HG02840 (cell line): ENCODE measurements around the gene ZNF830.
"Not testable (repeated sequence)": the region's sequence is repeated elsewhere in the genome, so short reads cannot be mapped to it uniquely, and the experiment has no call there.

ENCODE experiments used
- ATAC-seq: cut with Tn5 transposase; IDR thresholded peaks from one replicate; pipeline ENCODE4 v1.9.1; 2021; ENCODE audit warnings: mild to moderate bottlenecking, moderate library complexity, moderate number of reproducible peaks; ENCODE audit not compliant: unreplicated experiment, low FRiP score

ZNF830 gene

DNA sequence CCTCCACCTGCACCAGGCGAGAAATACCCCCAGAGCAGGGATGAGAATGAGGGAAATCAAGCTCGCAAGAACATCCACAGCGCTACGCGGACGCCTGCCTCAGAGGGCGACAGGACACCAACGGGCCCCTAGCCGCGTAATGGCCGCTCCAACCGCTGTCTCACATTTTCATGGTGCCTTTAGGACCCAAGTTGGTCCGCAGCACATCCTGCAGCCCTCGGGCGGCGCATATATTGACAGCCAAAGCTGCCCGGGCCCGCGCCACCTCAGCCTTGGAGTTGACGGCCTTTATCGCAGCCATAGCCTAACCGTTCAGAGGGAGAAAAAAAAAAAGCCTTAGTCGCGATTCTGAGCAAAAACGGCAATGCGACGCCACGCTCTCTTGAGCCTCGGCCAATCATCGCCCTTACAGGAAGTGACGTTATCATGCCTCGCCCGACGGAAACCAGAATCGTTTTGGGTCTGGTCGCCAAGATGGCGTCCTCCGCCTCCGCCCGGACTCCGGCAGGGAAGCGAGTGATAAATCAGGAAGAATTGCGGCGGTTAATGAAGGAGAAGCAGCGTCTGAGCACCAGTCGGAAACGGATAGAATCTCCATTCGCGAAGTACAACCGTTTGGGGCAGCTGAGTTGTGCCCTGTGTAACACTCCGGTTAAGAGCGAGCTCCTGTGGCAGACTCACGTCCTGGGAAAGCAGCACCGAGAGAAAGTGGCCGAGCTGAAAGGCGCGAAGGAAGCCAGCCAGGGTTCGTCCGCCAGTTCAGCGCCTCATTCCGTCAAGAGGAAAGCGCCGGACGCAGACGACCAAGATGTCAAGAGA, at the start of gene ZNF830, which contains the start of gene CCT6B:
Gene ZNF830 (plus strand): TSS at position 448 of the 819 bp plus-strand sequence. CDS start 27 bp downstream, at position 475.
Gene CCT6B (minus strand): TSS at position 368 of the 819 bp plus-strand sequence. CDS start 67 bp downstream, at position 301.
- ATAC-seq: peak; percentile 97

DNA sequence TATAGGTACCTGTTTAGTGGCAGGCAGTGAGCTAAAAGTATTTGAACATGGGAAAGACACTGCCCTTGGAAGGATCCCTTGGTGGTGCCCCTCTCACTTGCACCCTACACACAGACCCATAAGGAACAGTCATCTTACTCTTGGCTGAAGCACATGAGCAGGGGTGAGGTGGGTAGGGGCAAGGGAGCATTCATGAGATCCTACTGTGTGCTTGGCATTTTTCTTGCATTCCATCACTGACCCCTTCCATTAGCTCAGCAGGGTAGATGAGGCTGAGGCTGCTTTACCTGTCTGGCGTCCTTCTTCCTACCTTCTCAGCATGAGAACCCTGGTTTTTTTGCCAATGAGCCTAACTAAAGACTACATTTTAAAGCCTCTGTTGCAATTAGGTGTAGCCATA, 48.3 kb upstream of the ZNF830 start:
- no peak for ATAC-seq

DNA sequence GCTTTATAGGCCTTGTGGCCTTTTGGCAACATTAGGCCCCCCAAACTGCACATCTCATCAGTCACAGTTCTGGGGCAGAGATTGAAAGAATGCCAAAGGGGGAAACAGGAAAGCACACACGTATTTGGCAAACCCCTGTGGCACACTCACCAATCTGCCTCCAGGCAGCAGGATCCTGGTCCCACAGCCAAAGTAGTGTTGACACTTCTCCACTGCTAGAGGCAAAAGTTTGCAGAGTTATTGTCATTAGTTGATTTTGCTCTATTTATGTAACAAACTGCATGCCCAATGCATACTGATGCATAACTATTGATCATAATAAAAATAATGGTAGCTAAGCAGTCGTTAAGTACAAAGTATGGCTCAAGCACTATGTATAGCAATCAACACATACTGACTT, 45.2 kb upstream of the ZNF830 start:
- ATAC-seq: no peak

- no peak for ATAC-seq
Observed at GRCh38 chr17:34917381-34917780, 44.0 kb upstream of the ZNF830 start.

- no peak for ATAC-seq
Observed at GRCh38 chr17:34920676-34921075, 40.7 kb upstream of the ZNF830 start.

DNA sequence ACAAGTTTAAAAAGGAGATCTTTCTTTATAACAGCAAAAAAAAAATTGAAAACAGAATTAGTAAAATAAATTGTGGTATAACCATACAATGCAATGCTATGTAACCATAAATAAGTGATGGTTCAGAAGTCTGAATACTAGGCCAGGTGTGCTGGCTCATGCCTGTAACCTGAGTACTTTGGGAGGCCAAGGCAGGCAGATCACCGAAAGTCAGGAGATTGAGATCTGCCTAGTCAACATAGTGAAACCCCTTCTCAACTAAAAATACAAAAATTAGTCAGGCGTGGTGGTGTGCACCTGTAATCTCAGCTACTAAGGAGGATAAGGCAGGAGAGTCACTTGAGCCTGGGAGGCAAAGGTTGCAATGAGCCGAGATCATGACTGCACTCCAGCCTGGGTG, 34.7 kb upstream of the ZNF830 start:
- no peak for ATAC-seq

DNA sequence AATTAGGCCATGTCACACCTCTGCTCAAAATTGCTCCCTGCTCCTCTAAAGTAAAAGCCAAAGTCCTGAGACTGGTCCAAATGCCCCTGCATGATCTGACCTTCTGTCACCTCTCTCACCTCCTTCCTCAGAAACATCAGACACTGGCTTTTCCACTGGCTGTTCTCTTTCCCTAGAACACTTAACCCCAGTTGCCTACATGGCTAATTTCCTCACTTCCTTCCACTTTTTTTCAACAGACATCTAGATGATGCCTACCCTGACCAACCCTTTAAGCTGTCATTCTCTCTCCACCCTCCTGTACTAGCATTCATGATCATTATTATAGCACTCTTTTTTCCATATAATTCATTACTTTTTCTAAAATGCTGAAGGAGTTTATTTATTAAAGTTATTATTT, 31.1 kb upstream of the ZNF830 start:
- ATAC-seq: no peak

- ATAC-seq: not testable (repeated sequence)
Observed at GRCh38 chr17:34950780-34951179, 10.6 kb upstream of the ZNF830 start.

DNA sequence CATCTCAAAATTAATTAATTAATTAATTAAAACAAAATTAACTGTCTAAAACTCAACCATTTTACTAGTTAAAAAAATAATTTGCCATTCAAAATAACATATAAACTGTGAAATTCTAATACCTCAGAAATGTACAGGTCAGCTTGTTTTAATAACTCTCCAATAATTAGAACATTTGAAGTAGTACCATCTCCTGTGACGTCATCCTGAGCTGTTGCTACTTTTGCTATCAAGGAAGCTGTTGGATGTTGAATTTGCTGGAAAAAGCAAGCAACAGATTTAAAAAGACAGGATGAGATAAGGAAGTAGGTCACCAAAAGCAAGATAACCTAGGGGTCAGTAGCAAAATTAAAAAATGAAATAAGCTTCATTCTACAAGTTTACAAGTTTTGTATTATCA, 2.9 kb upstream of the ZNF830 start:
- no peak for ATAC-seq

- ATAC-seq: no peak
Observed at GRCh38 chr17:34974179-34974578, 12.8 kb downstream of the ZNF830 start.

GRCh38 chr17:34974794-34975785, 13.8 kb downstream of the ZNF830 start:
- no peak for ATAC-seq

DNA sequence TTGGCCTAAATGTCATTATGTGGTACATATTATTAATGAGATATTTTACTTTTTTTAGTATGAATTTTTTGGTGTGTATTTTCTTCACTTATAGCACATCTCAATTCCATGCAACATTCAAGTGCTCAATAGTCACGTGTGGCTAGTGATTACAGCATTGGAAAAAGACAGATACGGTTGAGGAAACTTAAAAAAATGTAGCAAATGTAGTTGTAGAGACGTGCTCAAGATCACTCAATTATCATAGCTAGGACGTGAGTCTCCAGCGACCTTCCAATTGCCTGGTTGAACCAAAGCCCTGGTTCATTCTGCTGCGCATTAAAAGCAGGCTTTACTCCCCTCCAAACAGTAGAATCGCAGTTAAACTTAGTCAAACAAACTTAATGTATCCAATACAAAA, 17.8 kb downstream of the ZNF830 start:
- ATAC-seq: no peak

DNA sequence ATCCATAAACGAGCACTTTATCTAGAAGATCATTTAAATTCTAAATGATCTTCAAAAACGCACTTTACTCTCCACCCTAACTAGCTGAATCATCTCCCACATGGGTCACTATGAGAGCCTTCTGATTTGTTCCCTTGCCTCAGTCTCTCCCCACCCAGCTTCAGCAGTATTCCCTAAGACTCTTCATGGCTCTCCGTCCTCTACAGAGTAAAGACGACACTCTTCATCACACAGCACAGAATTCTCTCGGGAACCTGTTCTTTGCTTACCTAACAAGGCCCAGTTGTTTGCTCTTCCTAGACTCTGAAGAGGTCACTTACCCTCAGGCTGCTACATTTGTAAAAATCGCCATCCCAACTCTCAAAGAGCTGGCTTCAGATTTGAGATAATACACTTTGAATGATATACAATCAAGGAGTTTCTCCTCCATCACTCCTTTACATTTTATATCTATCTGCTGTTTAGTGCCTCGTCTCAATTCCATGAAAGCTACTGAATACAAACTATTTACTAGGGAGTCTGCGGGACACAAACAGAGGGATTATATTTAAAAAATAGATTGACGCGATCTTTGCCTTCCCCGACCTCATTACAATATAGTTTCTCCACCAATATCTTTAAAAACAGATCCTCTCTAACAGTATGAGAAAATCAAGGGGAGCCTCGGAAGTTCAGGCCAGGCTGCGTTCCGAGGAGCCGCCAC, 18.5 kb downstream of the ZNF830 start:
- no peak for ATAC-seq

- ATAC-seq: peak; percentile 81
Observed at GRCh38 chr17:34980353-34980680, 19.0 kb downstream of the ZNF830 start, which contains the start of gene LIG3. TSS of gene LIG3 (plus strand) at chr17:34980512. CDS start at chr17:34983006, 2,494 bp downstream.

- ATAC-seq: peak; percentile 83
Observed at GRCh38 chr17:34980681-34981537, 19.6 kb downstream of the ZNF830 start.

DNA sequence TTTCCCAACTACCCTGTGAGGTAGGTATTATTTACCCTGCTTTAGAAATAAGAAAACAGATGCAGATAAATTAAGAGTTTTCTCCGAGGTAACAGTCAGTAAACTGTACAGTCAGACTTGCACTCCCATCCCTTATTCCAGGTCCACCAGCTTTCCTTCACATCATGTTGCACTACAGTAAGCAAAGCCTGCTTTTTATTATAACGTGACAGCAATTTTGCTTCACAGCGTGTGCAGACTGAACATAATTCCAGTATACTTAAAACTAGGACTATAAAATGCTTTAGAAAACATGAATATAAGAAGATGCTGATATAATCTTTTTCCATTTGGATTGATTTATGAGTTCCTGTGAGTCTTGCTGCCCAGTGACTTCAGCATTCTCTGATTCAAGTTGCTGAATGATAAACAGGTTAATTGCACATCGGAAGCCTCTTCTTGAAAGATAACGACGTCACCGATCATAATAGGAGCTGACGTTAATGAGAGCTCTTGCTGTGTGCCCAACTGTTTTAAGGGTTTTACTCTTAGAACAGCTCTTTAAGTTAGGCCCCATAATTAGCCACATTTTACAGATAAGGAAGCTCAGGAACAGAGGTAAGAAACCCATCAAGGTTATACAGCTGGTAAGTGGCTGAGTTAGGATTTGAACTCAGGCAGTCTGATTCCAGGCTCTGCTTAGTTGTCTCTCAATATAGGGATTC, 20.4 kb downstream of the ZNF830 start:
- no peak for ATAC-seq

DNA sequence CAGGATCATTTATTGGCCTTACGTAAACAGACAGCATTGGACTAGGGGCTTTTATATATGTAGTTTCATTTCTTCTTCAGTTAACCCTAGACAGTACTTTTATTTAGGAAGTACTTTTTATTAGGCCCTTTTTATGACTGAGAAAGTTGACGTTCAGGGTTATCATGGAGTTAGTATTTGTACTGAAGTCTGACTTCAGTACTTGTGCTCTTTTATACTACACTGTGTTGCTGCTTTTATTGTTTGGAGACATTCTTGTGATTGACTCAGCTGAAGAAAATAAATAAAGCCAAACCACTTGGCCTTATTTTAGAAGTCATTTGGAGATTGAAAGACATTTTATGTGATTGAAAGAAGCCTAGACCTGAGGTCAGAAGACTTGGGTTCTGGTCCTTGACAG, 25.9 kb downstream of the ZNF830 start:
- no peak for ATAC-seq

DNA sequence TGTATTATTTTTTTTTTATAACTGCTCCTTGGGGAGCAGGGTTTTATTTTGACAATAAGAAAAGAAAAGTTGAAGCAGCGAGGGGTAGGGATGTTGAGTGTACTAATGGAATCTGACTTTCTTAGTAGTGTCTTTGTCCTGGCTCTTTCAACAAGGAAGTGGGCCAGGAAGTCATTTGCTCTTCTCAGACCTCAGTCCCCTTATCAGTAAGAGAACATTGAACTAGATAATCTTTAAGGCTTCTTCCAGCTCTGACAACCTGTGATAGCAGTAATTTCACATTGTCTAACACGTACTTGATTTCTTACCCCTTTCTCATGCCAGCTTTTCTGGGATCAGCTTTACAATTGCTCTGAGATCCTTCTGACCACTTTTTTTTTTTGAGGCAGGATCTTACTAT, 27.3 kb downstream of the ZNF830 start:
- ATAC-seq: no peak

DNA sequence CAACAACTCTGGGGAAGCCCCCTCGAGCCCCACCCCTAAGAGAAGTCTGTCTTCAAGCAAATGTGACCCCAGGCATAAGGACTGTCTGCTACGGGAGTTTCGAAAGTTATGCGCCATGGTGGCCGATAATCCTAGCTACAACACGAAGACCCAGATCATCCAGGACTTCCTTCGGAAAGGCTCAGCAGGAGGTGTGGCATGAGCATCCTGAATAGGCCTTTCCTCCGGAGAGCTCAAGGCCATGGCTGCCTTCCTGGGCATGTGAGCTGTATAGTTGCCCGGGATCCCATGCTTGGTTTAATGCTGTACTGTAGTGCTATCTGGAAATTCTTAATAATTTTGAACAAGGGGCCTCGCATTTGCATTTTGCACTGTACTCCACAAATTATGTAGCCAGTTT, 28.1 kb downstream of the ZNF830 start:
- ATAC-seq: no peak
